Measurements from ENCODE around the gene SCUBE2. TPM values are rescaled to one million over a fixed set of nuclear protein-coding genes. Genes with fewer than 3 reads are reported as not detected.

SCUBE2 gene
- total RNA-seq, 1 donor from 2014 or later = 1.5 TPM

DNA sequence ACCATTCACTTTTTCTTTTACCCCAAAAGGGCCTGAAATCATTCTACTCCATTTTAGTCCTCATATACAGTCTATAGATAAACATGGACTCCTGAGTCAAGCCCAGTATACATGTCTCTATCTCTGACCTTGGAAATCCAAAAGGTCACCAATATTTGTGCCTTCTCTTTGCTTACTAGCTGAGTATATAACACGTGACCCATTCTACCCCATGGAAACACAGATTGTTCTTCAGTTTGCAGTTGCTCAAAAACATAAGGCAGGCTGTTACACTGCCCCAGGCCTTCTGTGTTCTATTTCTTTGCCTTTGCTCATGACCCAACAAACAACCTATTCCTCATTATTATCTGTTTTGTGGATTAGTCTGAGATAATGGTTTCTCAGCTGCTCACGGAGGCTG, 93.4 kb downstream of the SCUBE2 start:
- no peaks in the 10 kb centered on the region for H3K36me3 ChIP-seq (ENCODE audit: insufficient read depth, low read length)
- no peak overlapping the region for H3K9ac ChIP-seq (ENCODE audit: low read length)
- no peaks in the 10 kb centered on the region for H3K9me3 ChIP-seq (ENCODE audit: insufficient read depth, low read depth, low read length)
- no peaks in the 10 kb centered on the region for H3K27me3 ChIP-seq (ENCODE audit: insufficient read depth, low read length)
- Mint-ChIP-seq H3K9me3 (ENCODE audit: unreplicated experiment) (no peaks in the 10 kb centered on the region), H3K4me1 (ENCODE audit: low read depth, unreplicated experiment) (peaks cover 6% of the 10 kb centered on the region), H3K4me3 (ENCODE audit: unreplicated experiment) (no peak overlapping the region), H3K36me3 (ENCODE audit: low read depth, unreplicated experiment) (peaks cover 1% of the 10 kb centered on the region), H3K27ac (ENCODE audit: unreplicated experiment) (no peak overlapping the region), H3K27me3 (ENCODE audit: low read depth, unreplicated experiment) (no peaks in the 10 kb centered on the region)
- DNase-seq (ENCODE audit: low read depth) (no peak), FAIRE-seq (no peak)
- no peak overlapping the region for H3K4me3 ChIP-seq (ENCODE audit: insufficient read depth, low read depth, low read length)
- H4K20me1 ChIP-seq (ENCODE audit: insufficient read depth, low read length) = no peaks in the 10 kb centered on the region
- peaks cover 13% of the 10 kb centered on the region for H3K4me1 ChIP-seq (ENCODE audit: insufficient read depth, low read length)
- no peak overlapping the region for H3K27ac ChIP-seq (ENCODE audit: low read depth, low read length)
- no peak overlapping the region for H3K4me2 ChIP-seq (ENCODE audit: low read length)
- no peak overlapping the region for H2AFZ ChIP-seq (ENCODE audit: low read depth, low read length)
- TF ChIP-seq CTCF (IDR thresholded peaks at IDR 0.05; ENCODE audit: insufficient read depth, low read depth, low read length) (no peak), EZH2 (IDR thresholded peaks at IDR 0.05; ENCODE audit: insufficient read depth, low read length) (no peak)
- H3K79me2 ChIP-seq (ENCODE audit: insufficient read depth, low read length) = peaks cover 9% of the 10 kb centered on the region

DNA sequence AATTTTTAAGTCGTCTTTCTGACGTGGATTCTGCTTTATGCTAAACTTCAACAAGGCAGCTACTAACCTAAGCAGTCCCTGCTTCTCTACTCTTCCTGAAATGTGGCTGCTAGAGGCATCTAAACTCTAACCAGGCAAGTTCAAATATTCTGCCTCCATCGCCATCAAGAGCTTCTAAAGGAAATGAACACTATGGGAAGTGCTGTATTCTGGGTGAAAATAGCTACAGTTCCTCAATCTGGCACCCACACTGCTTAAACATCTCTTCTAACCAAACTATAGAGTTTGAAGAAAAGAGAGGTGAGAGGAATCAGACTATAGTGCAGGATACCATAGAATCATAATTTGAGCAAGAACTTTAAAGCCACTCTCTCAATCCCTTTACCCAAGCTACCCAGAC, 93.9 kb downstream of the SCUBE2 start:
- no peak for FAIRE-seq
- H3K9me3 Mint-ChIP-seq (ENCODE audit: unreplicated experiment) = no peaks in the 10 kb centered on the region
- H4K20me1 ChIP-seq (ENCODE audit: insufficient read depth, low read length) = no peaks in the 10 kb centered on the region

More for the DNA sequence above, 93.9 kb downstream of the SCUBE2 start:
- H3K4me2 ChIP-seq (ENCODE audit: low read length) = no peak overlapping the region
- no peaks in the 10 kb centered on the region for H3K36me3 ChIP-seq (ENCODE audit: insufficient read depth, low read length)
- no peaks in the 10 kb centered on the region for H3K9me3 ChIP-seq (ENCODE audit: insufficient read depth, low read depth, low read length)
- H3K27ac Mint-ChIP-seq (ENCODE audit: unreplicated experiment) = no peak overlapping the region
- no peaks in the 10 kb centered on the region for H3K27me3 ChIP-seq (ENCODE audit: insufficient read depth, low read length)
- H3K27me3 Mint-ChIP-seq (ENCODE audit: low read depth, unreplicated experiment) = no peaks in the 10 kb centered on the region
- DNase-seq (ENCODE audit: low read depth) = no peak
- H3K4me3 ChIP-seq (ENCODE audit: insufficient read depth, low read depth, low read length) = no peak overlapping the region
- no peak overlapping the region for H2AFZ ChIP-seq (ENCODE audit: low read depth, low read length)
- TF ChIP-seq CTCF (IDR thresholded peaks at IDR 0.05; ENCODE audit: insufficient read depth, low read depth, low read length) = no peak
- no peak for TF ChIP-seq EZH2 (IDR thresholded peaks at IDR 0.05; ENCODE audit: insufficient read depth, low read length)
- no peak overlapping the region for H3K27ac ChIP-seq (ENCODE audit: low read depth, low read length)
- peaks cover 8% of the 10 kb centered on the region for H3K4me1 ChIP-seq (ENCODE audit: insufficient read depth, low read length)
- no peak overlapping the region for H3K4me3 Mint-ChIP-seq (ENCODE audit: unreplicated experiment)
- peaks cover 9% of the 10 kb centered on the region for H3K79me2 ChIP-seq (ENCODE audit: insufficient read depth, low read length)
- no peak overlapping the region for H3K9ac ChIP-seq (ENCODE audit: low read length)
- peaks cover 6% of the 10 kb centered on the region for H3K4me1 Mint-ChIP-seq (ENCODE audit: low read depth, unreplicated experiment)
- H3K36me3 Mint-ChIP-seq (ENCODE audit: low read depth, unreplicated experiment) = peaks cover 1% of the 10 kb centered on the region
